HG03469 (cell line): ENCODE measurements around the gene RNF150.
"Not testable (repeated sequence)": the region's sequence is repeated elsewhere in the genome, so short reads cannot be mapped to it uniquely, and the experiment has no call there.

Experiments used
- ATAC-seq: cut with Tn5 transposase; IDR thresholded peaks from one replicate; pipeline ENCODE4 v1.9.1; 2021; ENCODE audit warnings: mild to moderate bottlenecking, moderate library complexity, moderate number of reproducible peaks; ENCODE audit not compliant: unreplicated experiment

The RNF150 gene

DNA sequence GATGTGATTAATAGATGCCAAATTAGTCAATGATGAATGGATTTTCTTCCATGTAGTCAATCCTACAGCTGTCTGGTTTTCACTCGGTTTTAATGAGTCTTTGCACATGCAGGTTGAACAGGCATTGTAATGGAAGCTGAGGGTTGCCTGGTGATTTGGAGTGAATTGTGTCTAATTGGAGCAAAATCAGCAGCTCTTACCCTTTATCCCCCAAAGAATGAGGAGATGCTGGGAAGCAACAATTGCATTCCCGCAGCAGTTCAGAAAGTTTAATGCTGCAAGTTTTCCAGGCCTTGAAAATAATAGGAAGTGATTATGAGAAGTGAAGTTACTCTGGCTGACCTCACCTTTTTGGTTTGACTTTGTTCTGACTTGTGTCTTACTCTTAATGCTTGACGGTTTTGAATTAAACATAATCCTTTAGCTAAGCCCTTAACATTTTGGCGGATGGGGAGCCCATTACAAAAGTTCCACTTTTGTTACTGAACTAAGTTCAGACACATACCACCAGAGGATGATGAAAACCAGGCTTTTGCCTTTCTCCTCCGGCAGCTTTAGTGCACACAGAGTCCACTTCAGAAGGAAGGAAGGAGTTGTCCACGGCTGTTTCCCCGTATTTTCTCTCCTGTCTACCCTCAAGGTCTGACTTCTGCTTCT lies 298.3 kb downstream of the RNF150 start:
- ATAC-seq, result no peak

DNA sequence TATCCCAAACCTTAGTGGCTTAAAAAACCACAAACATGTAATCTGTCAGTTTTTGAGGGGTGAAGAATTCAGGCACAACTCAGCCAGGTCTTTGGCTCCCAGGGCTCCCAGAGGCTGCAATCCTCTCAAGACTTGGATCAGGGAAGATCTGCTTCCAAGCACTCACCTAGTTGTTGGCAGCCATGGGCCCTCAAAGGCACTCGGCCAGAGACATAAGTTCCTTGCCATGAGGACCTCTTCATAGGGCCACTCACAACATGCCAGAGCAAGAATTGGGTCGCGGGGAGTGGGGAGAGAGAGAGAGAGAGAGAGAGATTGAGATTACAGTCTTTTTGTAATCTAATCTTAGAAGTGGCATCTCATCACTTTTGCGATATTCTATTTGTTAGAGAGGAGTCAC lies 300.0 kb downstream of the RNF150 start:
- no peak for ATAC-seq

DNA sequence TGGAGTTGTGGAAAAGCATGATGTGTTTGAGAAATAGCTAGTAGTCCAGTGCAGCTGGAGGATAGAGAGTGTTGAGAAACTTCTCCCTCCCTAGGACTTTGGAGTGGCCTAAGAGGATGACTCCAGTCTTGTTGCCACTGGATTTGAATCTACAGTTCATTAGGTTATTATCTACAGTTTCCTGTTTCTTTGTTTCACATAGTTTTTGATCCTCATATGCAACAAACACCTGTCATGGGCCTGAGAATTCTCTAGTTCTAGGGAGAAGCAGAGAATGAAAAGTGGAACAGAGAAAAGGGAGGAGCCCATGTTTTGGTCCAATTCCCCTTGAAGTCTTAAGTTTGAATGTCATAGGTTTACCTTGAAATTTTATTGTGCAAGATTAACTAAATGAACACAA lies 303.4 kb downstream of the RNF150 start:
- peak; percentile 90 for ATAC-seq

DNA sequence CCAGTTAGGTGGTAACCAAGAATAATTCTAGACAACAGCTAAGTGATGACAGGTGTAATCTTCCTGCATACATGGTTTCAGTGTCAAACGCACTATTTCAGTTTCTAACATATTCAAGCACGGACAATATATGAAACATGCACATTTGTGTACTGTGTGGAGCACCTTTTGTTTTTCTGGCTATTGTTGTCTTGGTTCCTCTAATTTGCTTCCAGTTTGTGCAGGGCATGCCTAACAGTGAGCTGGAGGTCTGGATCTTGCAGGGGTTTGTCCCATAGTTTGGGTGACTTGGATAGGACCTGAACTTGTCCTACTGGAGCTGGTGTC lies 306.6 kb downstream of the RNF150 start:
- ATAC-seq, result no peak

DNA sequence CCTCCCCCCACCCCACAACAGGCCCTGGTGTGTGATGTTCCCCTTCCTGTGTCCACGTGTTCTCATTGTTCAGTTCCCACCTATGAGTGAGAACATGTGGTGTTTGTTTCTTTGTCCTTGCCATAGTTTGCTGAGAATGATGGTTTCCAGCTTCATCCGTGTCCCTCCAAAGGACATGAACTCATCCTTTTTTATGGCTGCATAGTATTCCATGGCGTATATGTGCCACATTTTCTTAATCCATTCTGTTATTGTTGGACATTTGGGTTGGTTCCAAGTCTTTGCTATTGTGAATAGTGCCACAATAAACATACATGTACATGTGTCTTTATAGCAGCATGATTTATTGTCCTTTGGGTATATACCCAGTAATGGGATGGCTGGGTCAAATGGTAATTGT lies 312.7 kb downstream of the RNF150 start:
- not testable (repeated sequence) for ATAC-seq

DNA sequence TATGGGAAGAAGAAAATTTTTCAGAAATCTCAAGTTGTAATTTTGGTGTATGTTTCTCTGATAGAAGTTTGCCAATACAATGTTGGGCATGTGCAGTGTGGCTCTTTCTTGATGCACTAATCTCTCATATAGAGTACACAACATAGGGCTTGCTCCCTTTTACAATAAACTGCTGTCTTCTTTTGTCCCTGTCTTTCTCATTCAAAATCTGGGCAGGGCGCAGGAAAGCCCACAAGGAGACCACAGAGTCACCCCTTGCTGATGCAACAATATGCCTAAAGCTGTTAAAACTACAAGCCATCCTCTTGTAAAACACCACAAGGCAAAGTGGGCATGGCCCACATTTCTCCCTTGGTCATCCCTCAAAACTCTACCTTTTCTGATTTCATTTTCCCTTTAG lies 313.7 kb downstream of the RNF150 start:
- no peak for ATAC-seq

DNA sequence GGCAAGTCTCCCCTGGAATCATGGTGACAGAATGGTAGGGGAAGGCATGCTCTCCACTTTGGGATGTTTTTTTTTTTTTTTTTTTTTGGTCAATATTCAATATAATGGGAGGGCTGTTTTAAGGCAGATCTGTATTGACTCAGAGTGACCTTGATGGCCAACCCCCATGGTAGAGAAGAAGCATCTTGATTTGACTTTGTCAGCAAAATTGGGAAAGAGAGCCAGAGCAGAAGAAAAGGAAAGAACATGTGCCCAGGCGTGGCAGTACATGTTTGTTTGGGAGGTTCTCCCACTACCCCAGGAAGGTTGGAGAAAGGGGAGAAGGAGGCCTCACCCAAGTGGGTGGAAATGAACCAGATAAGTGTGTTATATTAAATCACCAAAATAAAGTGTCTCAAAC lies 314.8 kb downstream of the RNF150 start:
- ATAC-seq, result no peak

DNA sequence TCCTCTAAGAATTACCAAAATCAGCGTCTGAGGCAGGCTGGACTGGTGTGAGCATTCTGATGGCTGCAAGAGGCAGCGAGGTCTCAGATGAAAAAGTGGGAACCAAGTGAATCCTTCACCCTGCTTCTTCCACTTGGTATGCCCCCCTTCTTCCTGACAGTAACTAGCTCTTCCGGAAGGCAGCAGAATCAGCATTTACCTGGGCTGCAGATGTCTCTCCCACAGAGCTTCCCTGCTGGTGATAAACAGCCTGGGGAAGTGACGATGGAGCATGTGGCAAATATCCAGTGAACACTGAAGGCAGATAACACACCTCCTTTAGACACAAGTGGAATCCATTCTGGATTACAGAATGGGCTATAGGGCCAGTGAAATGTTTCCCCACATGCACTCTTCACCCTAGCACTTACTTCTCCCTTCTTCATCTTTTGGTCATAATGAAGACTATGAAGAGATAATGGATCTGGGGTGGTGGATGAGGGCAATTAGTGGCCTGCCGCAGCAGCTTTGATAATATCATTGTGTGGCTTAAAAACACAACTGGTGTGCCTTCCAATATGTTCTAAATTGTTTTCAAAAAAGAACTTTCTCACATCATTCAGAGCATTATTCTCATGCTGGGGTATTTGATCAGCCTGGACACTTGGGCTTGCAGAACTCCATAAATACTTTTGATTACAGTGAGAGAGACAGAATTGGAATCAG lies 316.3 kb downstream of the RNF150 start:
- ATAC-seq, result no peak

DNA sequence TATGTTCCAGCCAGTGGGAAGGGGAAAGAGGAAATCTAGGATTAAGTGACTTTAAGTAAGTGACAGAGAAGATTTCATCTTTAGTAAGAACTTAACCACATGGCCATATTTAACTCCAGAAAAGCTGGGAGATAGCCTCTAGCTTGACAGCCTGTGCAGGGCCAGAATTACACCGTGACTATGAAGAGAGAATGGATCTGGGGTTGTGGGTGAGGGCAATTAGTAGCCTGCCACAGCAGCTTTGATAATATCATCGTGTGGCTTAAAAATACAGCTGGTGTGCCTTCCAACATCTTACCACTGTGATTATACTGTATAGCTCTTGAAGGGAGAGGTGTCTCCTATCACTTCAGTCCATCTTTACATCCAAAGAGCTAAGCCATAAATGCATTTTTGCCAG lies 319.5 kb downstream of the RNF150 start:
- no peak for ATAC-seq

DNA sequence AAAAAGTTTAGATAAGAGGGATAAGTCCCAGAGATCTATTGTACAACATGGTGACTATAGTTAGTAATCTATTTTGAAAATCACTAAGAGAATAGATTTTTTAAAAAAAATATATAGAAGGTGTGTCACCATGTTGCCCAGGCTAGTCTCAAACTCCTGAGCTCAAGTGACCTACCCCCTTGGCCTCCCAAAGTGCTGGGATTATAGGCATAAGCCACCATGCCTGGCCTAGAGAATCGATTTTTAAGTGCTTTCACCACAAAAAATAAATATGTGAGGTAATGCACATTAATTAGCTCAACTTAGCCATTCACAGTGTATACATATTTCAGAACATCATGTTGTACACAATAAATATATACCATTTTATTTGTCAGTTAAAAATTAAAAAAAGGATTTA lies 320.4 kb downstream of the RNF150 start:
- ATAC-seq, result no peak

DNA sequence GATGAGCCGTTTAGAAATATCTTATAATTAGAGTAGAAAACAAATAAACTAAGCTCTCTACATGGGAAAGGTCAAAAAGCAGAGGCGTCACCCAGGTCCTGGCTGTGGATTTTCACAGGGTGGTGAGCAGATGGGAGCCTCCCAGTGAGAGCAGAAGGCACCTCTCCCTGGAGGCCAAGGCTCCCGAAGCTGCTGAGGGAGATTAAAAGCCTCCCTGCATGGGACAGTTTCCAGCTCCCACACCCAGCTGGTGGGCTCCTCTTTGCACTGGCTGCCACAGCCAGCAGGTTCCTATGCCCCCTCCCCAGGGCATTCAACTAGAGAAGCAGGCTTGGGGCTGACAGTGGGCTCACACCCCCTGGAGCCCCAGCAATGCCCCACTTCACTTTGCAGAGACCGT lies 321.8 kb downstream of the RNF150 start:
- ATAC-seq, result no peak

DNA sequence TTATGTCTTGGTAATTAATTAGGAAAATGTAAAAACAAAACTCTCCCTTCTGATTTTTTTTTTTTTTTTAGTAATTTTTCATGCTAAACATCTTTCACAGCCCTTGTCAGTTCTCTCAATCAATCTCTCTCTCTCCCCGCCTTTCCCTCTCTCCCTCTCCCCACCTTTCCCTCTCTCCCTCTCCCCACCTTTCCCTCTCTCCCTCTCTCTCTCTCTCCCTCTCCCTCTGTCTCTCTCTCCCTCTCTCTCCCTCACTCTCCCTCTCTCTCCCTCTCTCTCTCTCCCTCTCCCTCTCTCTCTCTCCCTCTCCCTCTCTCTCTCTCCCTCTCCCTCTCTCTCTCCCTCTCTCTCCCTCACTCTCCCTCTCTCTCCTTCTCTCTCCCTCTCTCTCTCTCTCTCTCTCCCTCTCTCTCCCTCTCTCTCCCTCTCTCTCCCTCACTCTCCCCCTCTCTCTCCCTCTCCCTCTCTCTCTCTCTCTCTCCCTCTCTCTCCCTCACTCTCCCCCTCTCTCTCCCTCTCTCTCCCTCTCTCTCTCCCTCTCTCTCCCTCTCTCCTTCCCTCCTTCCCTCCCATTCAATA lies 322.6 kb downstream of the RNF150 start:
- ATAC-seq, result not testable (repeated sequence)
